Progenitor cell of endocrine pancreas (in vitro differentiated cells): ENCODE results near the gene HELZ2. TPM values are rescaled to one million over a fixed set of nuclear protein-coding genes. Genes with fewer than 3 reads are reported as not detected.

ENCODE experiments used
- DNase-seq: peaks from one replicate; pipeline ENCODE4 v3.0.0; 2021; ENCODE audit warnings: low spot score; ENCODE audit not compliant: unreplicated experiment
- H3K27ac Mint-ChIP-seq: 2 replicates; pipeline ENCODE4 v1.8.0; 2021; ENCODE audit warnings: mild to moderate bottlenecking, moderate library complexity, mixed read lengths
- H3K27me3 Mint-ChIP-seq: 2 replicates; pipeline ENCODE4 v1.8.0; 2021; ENCODE audit warnings: mixed read lengths
- H3K36me3 Mint-ChIP-seq: 2 replicates; pipeline ENCODE4 v1.8.0; 2022; ENCODE audit warnings: mixed read lengths; ENCODE audit not compliant: insufficient read depth
- H3K4me1 Mint-ChIP-seq: 2 replicates; pipeline ENCODE4 v1.8.0; 2021; ENCODE audit warnings: low read depth, mixed read lengths
- H3K4me3 Mint-ChIP-seq: 2 replicates; pipeline ENCODE4 v1.8.0; 2021; ENCODE audit warnings: low read depth, mild to moderate bottlenecking, moderate library complexity, mixed read lengths
- H3K9me3 Mint-ChIP-seq: 2 replicates; pipeline ENCODE4 v1.8.0; 2021; ENCODE audit warnings: low read depth, mixed read lengths
- CTCF ChIP-seq: fragments of 200-600 bp; sonication (generic); IDR thresholded peaks from one replicate; pipeline ENCODE4 v1.5.0; 2021; ENCODE audit warnings: antibody characterized with exemption, mild to moderate bottlenecking; ENCODE audit not compliant: unreplicated experiment
- total RNA-seq: library from RNA; stranded (reverse); gene quantifications from 2 replicates; pipeline ENCODE4 v1.2.1, GENCODE V29; 2021

Gene HELZ2
- total RNA-seq, 1 donor from 2014 or later: 19.3 TPM

DNA sequence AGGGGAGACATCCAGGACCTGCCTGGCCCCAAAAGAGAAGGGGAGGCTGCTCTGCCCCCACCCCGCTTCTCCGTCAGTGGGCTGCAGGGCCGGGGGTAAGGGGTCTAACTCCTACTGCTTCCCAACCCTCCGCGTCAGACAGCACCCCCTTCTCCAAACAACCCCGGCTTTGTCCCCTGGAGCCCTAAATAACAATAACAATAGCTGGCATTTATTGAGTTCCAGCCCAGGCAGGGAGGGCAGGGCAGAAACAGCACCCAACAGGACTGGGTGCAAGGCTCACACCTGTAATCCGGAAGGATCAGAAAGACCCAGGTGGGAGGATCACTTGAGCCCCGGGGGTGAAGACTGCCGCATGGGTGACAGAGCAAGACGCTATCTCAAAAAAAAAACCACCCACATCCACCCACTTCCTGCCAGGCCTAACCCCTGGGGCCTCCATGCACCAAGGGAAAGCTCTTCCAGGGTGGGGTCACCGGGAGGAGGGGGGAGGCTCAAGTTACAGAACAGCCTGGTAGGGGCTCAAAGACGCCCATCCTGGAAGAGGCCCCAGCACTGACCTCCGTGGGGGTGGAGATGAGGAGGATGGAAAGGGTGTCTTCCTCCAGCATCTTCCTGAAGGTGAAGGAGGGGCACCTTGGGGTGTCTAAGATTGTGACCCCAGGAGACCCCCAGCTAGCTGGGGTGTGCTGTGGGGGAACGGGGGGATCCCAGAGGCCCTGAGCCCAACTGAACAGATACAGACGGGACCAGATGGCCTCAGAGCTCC lies 21.4 kb downstream of the HELZ2 start:
- DNase-seq: no peak
- H3K4me1 Mint-ChIP-seq: no peaks in the 10 kb centered on the region
- H3K9me3 Mint-ChIP-seq: no peaks in the 10 kb centered on the region
- H3K36me3 Mint-ChIP-seq: no peaks in the 10 kb centered on the region
- H3K4me3 Mint-ChIP-seq: peak overlapping the region; percentile 38
- peaks cover 12% of the 10 kb centered on the region for H3K27me3 Mint-ChIP-seq
- TF ChIP-seq CTCF: no peak
- H3K27ac Mint-ChIP-seq: no peak overlapping the region

DNA sequence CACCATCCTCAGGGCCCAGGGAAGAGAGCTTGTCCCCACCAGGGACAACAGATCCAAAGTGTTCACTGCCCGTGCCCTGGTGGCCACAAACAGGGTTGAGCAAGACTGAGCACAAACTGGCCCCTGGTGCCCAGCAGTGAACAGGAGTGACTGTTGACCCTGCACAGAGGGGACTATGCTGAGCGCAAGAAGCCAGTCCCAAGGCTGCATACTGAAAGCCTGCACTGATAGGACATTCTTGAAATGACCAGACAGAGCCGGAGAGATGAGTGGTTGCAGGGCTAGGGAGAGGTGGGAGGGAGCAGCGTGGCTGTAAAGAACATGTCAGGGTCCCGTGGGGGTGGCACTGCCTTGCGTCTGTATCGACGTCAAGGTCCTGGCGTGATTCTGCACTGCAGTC lies 23.0 kb downstream of the HELZ2 start:
- Mint-ChIP-seq H3K9me3 (no peaks in the 10 kb centered on the region), H3K4me3 (no peak overlapping the region), H3K4me1 (no peaks in the 10 kb centered on the region), H3K27me3 (peaks cover 15% of the 10 kb centered on the region), H3K36me3 (no peaks in the 10 kb centered on the region), H3K27ac (no peak overlapping the region)
- TF ChIP-seq CTCF: no peak
- no peak for DNase-seq

GRCh38 chr20:63549679-63550282 lies 24.3 kb downstream of the HELZ2 start:
- DNase-seq: no peak
- Mint-ChIP-seq H3K4me3 (no peak overlapping the region), H3K36me3 (no peaks in the 10 kb centered on the region), H3K4me1 (peaks cover 3% of the 10 kb centered on the region), H3K27ac (no peak overlapping the region), H3K27me3 (peaks cover 18% of the 10 kb centered on the region), H3K9me3 (no peaks in the 10 kb centered on the region)
- no peak for TF ChIP-seq CTCF

GRCh38 chr20:63549019-63549418 lies 25.0 kb downstream of the HELZ2 start:
- H3K27ac Mint-ChIP-seq: no peak overlapping the region
- H3K4me1 Mint-ChIP-seq: peaks cover 3% of the 10 kb centered on the region
- peaks cover 18% of the 10 kb centered on the region for H3K27me3 Mint-ChIP-seq
- no peak for DNase-seq
- no peak for TF ChIP-seq CTCF
- no peaks in the 10 kb centered on the region for H3K9me3 Mint-ChIP-seq
- no peak overlapping the region for H3K4me3 Mint-ChIP-seq
- H3K36me3 Mint-ChIP-seq: no peaks in the 10 kb centered on the region

DNA sequence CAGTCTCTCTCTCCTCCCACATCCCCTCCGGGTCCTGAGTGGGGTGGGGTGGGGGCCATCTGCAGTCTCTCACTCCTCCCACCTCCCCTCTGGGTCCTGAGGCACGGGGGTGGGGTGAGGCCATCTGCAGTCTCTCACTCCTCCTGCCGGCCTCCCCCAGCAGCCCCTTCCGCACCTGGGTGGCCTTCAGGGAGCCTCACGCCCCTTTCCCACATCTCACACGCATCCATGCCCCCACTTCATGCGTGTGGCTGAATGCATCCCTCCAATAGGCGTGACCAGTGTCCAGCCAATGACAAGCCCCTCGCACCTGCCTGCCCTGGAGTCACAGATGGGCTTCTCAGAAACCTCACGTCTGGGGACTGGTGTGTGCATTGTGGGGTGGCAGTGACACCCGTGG lies 25.5 kb downstream of the HELZ2 start:
- TF ChIP-seq CTCF: no peak
- H3K4me1 Mint-ChIP-seq: peaks cover 3% of the 10 kb centered on the region
- peaks cover 22% of the 10 kb centered on the region for H3K27me3 Mint-ChIP-seq
- H3K27ac Mint-ChIP-seq: no peak overlapping the region
- DNase-seq: no peak
- H3K36me3 Mint-ChIP-seq: no peaks in the 10 kb centered on the region
- H3K9me3 Mint-ChIP-seq: no peaks in the 10 kb centered on the region
- H3K4me3 Mint-ChIP-seq: no peak overlapping the region
